Measurements from ENCODE around the gene CFAP99.
"Not testable (repeated sequence)": the region's sequence is repeated elsewhere in the genome, so short reads cannot be mapped to it uniquely, and the experiment has no call there.

The CFAP99 gene

GRCh38 chr4:2412885-2413716 lies 5.7 kb upstream of the CFAP99 start:
- DNase-seq: peak; percentile 70

DNA sequence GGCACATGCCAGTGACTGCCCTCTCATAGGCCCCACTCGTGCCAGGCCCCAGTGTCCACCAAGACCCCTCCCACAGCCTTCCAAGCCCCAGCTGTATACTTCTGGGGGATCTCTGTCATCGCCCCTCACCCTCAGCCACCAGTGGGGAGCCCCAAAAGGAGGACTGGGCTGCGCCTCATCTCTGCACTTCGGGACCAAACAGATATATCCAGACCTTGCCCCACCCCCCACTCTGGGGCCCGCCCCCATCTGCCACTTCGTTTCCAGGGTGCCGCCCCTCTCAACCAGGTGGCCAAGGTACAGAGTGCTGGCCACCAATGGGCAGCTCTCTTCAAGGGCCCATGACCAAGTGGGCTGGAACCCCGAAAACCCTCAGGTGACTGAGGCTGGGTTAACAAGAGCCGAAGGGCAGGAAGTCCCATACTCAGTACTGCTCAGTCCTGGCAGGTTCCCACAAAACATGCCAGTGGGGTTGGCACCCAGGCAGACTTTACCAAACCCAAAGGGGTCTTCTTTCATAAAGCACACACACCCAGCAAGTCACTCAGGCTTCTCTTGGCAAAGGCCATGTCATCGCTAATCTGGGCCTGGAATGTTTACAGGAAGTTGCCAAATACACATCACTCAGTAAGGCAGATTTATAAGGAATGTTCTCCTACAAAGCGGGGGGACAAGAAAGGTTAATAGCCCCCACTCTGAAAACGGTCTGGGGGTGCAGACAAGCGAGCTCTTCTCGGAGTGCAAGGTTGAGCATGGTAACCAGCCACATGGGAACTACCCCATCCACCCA lies 4.7 kb upstream of the CFAP99 start:
- no peak for DNase-seq

DNA sequence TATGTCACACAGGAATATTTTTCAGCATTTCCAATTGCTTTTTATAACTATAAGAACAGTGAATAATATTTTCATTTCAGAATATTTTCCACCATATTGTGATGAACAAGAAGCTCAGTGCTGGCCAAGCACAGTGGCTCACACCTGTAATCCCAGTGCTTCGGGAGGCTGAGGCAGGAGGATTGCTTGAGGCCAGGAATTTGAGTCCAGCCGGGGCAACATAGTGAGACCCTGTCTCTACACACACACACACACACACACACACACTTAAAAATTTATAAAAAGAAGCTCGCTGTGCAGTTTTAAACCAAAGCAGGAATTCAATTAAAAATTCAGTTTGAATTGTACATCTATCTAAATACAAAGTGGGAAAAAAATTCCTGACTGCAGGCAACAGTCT lies 3.5 kb upstream of the CFAP99 start:
- no peak for DNase-seq

DNA sequence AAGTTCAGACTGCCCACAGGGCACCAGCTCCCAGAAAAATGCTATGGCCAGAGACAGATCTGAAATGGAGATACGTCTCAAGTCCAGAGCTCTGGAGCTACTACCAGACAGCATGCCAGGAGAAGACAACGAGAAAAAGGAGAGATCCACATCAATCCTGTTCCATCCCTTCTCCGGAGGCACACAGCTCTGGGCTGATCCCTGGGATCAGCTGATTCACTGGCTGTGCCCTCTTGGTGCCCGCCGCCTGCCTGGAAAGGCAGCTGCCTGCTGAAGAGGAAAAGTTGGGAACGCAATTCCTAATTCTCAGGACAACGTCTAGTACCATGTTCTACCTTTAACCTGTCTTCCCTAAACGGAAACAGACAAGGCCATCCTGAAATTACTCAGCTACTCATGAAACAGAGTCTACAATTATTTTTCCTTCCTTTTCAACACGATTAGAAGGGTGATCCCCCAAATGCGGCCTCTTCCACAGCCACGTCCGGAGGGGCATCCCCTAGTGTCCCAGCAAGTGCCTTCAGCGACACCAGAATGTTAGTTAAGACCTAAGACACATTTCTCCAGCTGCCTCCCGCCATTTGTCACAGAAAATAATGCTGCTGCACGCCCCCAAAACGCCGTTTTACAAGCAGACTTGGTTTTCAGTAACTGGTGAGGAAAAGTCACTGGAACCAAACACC lies 2.7 kb upstream of the CFAP99 start:
- DNase-seq: no peak

- peak; percentile 31 for DNase-seq
These were observed 2.1 kb upstream of the CFAP99 start for GRCh38 chr4:2416564-2417225.

- DNase-seq: peak; percentile 29
These were observed 1.5 kb upstream of the CFAP99 start for GRCh38 chr4:2417226-2417764.

GRCh38 chr4:2417765-2418649 lies 748 bp upstream of the CFAP99 start, which contains the start of gene ZFYVE28:
ZFYVE28 (minus strand) TSS chr4:2418645; CDS start chr4:2418323, 322 bp downstream.
- peak; percentile 13 for DNase-seq

DNA sequence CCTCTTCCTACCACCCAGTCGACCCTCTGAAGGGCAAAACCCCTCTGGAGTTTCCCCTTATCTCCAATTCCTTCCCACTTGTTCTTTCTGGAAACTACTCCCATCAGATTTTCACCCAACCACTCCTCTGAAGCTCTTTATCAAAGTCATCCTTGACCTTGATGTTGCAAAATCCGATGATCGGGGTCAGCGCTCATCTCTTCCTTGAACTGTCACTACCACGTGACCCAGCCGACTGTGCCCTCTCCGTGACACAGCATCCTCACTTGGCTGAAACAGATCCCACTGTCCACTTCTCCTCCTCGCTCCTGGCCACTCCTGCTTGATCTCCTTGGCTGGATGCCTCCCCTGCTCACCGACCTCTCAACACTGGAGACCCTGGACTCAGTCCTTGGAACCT lies 1.1 kb downstream of the CFAP99 start:
- no peak for DNase-seq

DNA sequence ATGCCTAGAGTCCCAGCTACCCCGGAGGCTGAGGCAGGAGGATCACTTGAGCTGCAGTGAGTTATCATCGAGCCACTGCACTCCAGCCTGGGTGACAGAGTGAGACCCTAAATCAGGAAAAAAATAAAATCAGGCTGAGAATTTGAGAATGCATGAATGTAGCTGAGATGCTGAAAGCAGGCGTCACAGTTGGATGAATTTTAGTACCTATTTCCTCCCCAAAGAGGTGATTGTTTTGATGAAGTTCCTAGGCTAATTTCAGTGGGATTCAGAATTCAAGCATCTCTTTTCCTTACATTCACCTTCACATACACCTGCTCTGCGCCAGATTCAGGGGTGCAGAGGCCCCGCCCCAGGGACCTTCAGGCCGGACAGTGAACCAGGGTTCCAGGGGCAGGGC lies 3.2 kb downstream of the CFAP99 start:
- DNase-seq: no peak

DNA sequence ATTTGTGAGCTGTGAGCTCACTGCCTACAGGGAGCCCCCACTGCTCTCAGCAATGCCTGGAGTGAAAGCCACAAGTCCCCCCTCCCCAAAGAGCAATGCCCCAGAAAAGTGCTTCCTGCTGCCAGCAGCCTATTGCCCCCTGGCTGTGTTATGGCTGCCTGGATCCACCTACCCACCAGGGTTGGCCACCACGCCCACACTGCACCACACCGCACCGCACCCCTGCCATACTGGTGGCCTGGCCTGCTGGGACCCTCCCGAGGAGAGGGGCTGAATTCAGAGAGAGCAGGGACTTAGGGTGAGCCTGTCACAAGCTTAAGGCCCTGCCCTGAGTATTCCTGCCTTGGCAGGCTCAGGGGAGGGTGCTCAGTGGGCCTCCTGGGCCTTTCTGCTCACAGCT lies 4.3 kb downstream of the CFAP99 start:
- no peak for DNase-seq

DNA sequence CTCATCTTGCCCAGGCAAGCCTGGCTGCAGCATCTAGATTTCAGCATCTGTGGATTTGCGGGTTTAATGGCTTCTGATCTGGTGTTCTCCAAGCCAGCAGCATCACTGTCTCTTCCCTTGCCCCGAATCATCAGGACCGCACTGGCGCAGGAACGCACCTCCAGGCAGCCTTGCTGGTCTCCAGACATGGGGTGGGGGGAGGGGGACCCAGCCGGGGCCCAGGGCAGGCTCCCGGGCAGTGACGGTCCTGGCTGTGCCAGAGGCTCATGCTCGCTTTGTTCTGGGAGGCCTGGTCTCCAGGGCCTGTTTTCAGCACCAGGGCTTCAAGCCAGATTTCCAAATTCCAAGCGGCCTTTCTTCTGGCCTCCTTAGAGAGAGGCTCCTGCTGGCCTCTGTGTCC lies 4.9 kb downstream of the CFAP99 start:
- DNase-seq: no peak

- no peak for DNase-seq
These were observed 5.8 kb downstream of the CFAP99 start for GRCh38 chr4:2424581-2424980.

GRCh38 chr4:2425386-2426068 lies 6.8 kb downstream of the CFAP99 start:
- no peak for DNase-seq

DNA sequence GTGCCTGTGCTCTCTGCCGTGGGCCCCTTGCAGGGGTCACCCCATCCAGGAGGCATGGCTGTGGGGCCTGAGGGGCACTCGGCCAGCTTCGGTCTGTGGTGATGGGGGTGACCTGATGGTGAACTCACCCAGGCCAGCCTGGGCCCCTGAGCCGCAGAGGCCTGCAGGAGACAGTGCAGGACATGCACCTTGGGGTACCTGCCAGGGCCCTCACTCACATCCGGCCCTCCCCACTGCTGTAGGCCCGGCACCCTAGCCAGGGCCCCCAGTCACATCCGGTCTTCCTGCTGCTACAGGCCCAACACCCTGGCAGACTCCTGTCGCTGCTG lies 7.3 kb downstream of the CFAP99 start:
- no peak for DNase-seq

DNA sequence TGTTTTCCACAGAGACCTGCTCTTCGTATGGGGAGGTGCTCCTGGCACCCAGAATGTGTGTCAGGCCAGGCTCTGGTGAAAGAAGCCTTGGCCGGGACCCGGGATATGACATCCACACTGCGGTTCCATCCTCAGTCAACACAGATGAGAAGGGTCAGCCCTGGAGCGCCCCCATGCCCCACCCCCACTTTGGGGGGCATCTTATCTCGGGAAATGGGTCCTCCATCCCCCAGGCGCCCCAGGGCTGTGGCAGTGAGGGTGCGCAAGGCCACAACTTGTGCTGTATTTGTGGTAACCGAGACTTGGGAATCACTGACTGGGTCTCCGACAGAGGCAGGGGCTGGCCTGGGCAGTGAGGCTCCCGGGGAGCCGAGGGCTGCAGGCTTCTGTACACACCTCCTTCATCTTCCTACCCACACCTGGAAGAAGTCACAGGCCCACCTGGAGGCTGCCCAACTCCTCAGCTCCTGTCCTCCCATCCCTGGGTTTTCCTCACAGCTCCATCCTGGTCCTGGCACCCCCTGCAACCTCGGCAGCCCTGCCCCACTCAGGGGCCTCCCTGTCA lies 8.0 kb downstream of the CFAP99 start:
- DNase-seq: no peak

GRCh38 chr4:2427383-2428334 lies 8.9 kb downstream of the CFAP99 start:
- no peak for DNase-seq

- DNase-seq: no peak
These were observed 9.9 kb downstream of the CFAP99 start for GRCh38 chr4:2428496-2429213.

DNA sequence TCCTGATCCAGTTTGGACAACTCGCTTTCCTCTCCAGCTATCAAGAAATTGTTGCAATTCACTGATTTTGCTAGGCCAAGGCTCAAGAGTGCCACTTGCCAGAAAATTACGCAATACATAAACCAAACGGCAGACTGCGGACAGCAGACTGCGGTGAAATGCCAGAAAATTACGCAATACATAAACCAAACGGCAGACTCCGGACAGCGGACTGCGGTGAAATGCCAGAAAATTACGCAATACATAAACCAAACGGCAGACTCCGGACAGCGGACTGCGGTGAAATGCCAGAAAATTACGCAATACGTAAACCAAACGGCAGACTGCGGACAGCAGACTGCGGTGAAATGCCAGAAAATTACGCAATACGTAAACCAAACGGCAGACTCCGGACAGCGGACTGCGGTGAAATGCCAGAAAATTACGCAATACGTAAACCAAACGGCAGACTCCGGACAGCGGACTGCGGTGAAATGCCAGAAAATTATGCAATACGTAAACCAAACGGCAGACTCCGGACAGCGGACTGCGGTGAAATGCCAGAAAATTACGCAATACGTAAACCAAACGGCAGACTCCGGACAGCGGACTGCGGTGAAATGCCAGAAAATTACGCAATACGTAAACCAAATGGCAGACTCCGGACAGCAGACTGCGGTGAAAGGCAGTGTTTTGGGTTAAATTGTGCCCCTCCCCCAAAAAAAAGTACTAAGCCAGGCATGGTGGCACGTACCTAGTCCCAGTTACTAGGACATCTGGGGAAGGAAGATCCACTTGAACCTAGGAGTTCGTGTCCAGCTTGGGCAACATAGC lies 11.4 kb downstream of the CFAP99 start:
- DNase-seq: not testable (repeated sequence)
